Measurements from ENCODE around the gene SART3.

- TF ChIP-seq EP300 (IDR thresholded peaks at IDR 0.05) (no peak), POLR2AphosphoS5 (IDR thresholded peaks at IDR 0.05) (no peak)
- TF ChIP-seq, protein P1, sequence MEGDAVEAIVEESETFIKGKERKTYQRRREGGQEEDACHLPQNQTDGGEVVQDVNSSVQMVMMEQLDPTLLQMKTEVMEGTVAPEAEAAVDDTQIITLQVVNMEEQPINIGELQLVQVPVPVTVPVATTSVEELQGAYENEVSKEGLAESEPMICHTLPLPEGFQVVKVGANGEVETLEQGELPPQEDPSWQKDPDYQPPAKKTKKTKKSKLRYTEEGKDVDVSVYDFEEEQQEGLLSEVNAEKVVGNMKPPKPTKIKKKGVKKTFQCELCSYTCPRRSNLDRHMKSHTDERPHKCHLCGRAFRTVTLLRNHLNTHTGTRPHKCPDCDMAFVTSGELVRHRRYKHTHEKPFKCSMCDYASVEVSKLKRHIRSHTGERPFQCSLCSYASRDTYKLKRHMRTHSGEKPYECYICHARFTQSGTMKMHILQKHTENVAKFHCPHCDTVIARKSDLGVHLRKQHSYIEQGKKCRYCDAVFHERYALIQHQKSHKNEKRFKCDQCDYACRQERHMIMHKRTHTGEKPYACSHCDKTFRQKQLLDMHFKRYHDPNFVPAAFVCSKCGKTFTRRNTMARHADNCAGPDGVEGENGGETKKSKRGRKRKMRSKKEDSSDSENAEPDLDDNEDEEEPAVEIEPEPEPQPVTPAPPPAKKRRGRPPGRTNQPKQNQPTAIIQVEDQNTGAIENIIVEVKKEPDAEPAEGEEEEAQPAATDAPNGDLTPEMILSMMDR (IDR thresholded peaks at IDR 0.05) = no peak
Observed at GRCh38 chr12:108604208-108604941, 43.4 kb upstream of the SART3 start.
